Right renal pelvis (tissue), 4 donors: ENCODE results near the gene UMOD. TPM values are rescaled to one million over a fixed set of nuclear protein-coding genes. Genes with fewer than 3 reads are reported as not detected.
"Not testable (repeated sequence)": the region's sequence is repeated elsewhere in the genome, so short reads cannot be mapped to it uniquely, and the experiment has no call there.

Experiments
- DNase-seq, 4 donors: peaks; one replicate each; pipeline ENCODE4 v3.0.0-alpha.2; 2013; ENCODE audit warnings: low read depth in 4 of 4, low spot score in 3 of 4, missing footprints in 1 of 4
- polyA plus RNA-seq, 4 donors: library from polyadenylated mRNA; unstranded; fragments of 120-200 nt; gene quantifications; one replicate each; pipeline ENCODE4 v1.2.1, GENCODE V29; 2013; ENCODE audit not compliant: insufficient read length in 4 of 4

UMOD gene
- polyA plus RNA-seq, 4 donors, result 117 to 243 (median 186) TPM

GRCh38 chr16:20323591-20324117 is 28.9 kb downstream of the UMOD start:
- no peak for DNase-seq

GRCh38 chr16:20322696-20323095 is 29.8 kb downstream of the UMOD start:
- no peak for DNase-seq

- no peak for DNase-seq
Observed at GRCh38 chr16:20321671-20322070, 30.8 kb downstream of the UMOD start.

- not testable (repeated sequence) for DNase-seq
Observed at GRCh38 chr16:20321051-20321450, 31.5 kb downstream of the UMOD start.

- no peak for DNase-seq
Observed at GRCh38 chr16:20320592-20320991, 31.9 kb downstream of the UMOD start.

- DNase-seq, result no peak
Observed at GRCh38 chr16:20320178-20320577, 32.3 kb downstream of the UMOD start.

- no peak for DNase-seq
Observed at GRCh38 chr16:20319406-20319805, 33.1 kb downstream of the UMOD start.

GRCh38 chr16:20318437-20318836 is 34.1 kb downstream of the UMOD start:
- no peak for DNase-seq

- no peak for DNase-seq
Observed at GRCh38 chr16:20318006-20318405, 34.5 kb downstream of the UMOD start.

GRCh38 chr16:20317117-20317516 is 35.4 kb downstream of the UMOD start:
- no peak for DNase-seq

- DNase-seq, result no peak
Observed at GRCh38 chr16:20316715-20317114, 35.8 kb downstream of the UMOD start.

GRCh38 chr16:20315764-20316163 is 36.8 kb downstream of the UMOD start:
- no peak for DNase-seq

- no peak for DNase-seq
Observed at GRCh38 chr16:20314575-20314974, 37.9 kb downstream of the UMOD start.

- DNase-seq, result no peak
Observed at GRCh38 chr16:20313741-20314140, 38.8 kb downstream of the UMOD start.

- DNase-seq, result not testable (repeated sequence)
Observed at GRCh38 chr16:20312536-20313095, 39.9 kb downstream of the UMOD start.

GRCh38 chr16:20311548-20311947 is 41.0 kb downstream of the UMOD start:
- DNase-seq, result no peak

- DNase-seq, result no peak
Observed at GRCh38 chr16:20310421-20311395, 41.8 kb downstream of the UMOD start.

- no peak for DNase-seq
Observed at GRCh38 chr16:20309786-20310185, 42.7 kb downstream of the UMOD start.

- DNase-seq, result no peak
Observed at GRCh38 chr16:20308801-20309590, 43.5 kb downstream of the UMOD start.

- no peak for DNase-seq
Observed at GRCh38 chr16:20308266-20308665, 44.2 kb downstream of the UMOD start.

- no peak for DNase-seq
Observed at GRCh38 chr16:20307791-20308190, 44.7 kb downstream of the UMOD start.
